ENCODE measurements around the gene BMPR1A.

- TF ChIP-seq, protein P1, sequence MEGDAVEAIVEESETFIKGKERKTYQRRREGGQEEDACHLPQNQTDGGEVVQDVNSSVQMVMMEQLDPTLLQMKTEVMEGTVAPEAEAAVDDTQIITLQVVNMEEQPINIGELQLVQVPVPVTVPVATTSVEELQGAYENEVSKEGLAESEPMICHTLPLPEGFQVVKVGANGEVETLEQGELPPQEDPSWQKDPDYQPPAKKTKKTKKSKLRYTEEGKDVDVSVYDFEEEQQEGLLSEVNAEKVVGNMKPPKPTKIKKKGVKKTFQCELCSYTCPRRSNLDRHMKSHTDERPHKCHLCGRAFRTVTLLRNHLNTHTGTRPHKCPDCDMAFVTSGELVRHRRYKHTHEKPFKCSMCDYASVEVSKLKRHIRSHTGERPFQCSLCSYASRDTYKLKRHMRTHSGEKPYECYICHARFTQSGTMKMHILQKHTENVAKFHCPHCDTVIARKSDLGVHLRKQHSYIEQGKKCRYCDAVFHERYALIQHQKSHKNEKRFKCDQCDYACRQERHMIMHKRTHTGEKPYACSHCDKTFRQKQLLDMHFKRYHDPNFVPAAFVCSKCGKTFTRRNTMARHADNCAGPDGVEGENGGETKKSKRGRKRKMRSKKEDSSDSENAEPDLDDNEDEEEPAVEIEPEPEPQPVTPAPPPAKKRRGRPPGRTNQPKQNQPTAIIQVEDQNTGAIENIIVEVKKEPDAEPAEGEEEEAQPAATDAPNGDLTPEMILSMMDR (IDR thresholded peaks at IDR 0.05 in 2 of 3, conservative IDR thresholded peaks at IDR 0.05 in 1 of 3; ENCODE audit: control insufficient read depth in 2 of 3, extremely low read depth in 1 of 3, insufficient read depth in 1 of 3, low read depth in 3 of 3, low read length in 3 of 3), result no peak
- TF ChIP-seq BHLHE40 (IDR thresholded peaks at IDR 0.05; ENCODE audit: borderline replicate concordance in 1 of 2, low read depth in 2 of 2, low read length in 1 of 2), result no peak
- TF ChIP-seq CEBPB (IDR thresholded peaks at IDR 0.05; ENCODE audit: borderline replicate concordance in 1 of 2, low read depth in 2 of 2, low read length in 2 of 2), result no peak
- no peak for TF ChIP-seq NBN (IDR thresholded peaks at IDR 0.05)
- TF ChIP-seq POLR2A (IDR thresholded peaks at IDR 0.05; ENCODE audit: low read depth, low read length), result no peak
- TF ChIP-seq BACH1 (IDR thresholded peaks at IDR 0.05; ENCODE audit: borderline replicate concordance), result no peak
- TF ChIP-seq ZNF274 (IDR thresholded peaks at IDR 0.05; ENCODE audit: insufficient read depth, insufficient read length), result no peak
- no peak for TF ChIP-seq JUND (IDR thresholded peaks at IDR 0.05; ENCODE audit: low read depth, low read length)
- TF ChIP-seq EZH2 (IDR thresholded peaks at IDR 0.05; ENCODE audit: borderline replicate concordance, control insufficient read depth, low read depth, low read length), result no peak
- TF ChIP-seq ESRRA (IDR thresholded peaks at IDR 0.05; ENCODE audit: low read length), result no peak
- TF ChIP-seq ASH2L (IDR thresholded peaks at IDR 0.05; ENCODE audit: borderline replicate concordance, low read depth), result no peak
- no peak for TF ChIP-seq EP300 (IDR thresholded peaks at IDR 0.05; ENCODE audit: borderline replicate concordance in 1 of 2, control insufficient read depth in 1 of 2, low read depth in 2 of 2, low read length in 2 of 2)
- TF ChIP-seq, protein P2, sequence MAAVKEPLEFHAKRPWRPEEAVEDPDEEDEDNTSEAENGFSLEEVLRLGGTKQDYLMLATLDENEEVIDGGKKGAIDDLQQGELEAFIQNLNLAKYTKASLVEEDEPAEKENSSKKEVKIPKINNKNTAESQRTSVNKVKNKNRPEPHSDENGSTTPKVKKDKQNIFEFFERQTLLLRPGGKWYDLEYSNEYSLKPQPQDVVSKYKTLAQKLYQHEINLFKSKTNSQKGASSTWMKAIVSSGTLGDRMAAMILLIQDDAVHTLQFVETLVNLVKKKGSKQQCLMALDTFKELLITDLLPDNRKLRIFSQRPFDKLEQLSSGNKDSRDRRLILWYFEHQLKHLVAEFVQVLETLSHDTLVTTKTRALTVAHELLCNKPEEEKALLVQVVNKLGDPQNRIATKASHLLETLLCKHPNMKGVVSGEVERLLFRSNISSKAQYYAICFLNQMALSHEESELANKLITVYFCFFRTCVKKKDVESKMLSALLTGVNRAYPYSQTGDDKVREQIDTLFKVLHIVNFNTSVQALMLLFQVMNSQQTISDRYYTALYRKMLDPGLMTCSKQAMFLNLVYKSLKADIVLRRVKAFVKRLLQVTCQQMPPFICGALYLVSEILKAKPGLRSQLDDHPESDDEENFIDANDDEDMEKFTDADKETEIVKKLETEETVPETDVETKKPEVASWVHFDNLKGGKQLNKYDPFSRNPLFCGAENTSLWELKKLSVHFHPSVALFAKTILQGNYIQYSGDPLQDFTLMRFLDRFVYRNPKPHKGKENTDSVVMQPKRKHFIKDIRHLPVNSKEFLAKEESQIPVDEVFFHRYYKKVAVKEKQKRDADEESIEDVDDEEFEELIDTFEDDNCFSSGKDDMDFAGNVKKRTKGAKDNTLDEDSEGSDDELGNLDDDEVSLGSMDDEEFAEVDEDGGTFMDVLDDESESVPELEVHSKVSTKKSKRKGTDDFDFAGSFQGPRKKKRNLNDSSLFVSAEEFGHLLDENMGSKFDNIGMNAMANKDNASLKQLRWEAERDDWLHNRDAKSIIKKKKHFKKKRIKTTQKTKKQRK (IDR thresholded peaks at IDR 0.05; ENCODE audit: low read depth, low read length), result no peak
Measured at GRCh38 chr10:86952106-86952505, 195.7 kb downstream of the BMPR1A start.

All from GM12878 (cell line).